Right cardiac atrium (tissue), 5 donors: ENCODE measurements around the gene VIPR2. TPM values are rescaled to one million over a fixed set of nuclear protein-coding genes. Genes with fewer than 3 reads are reported as not detected.
A peak's percentile ranks its signal among the peaks of the same experiment; 100 is the strongest.

Experiments used
- ATAC-seq, 2 donors: fragments of 200-7000 bp; cut with Tn5 transposase; one replicate each; pipeline versions ENCODE4 v1.8.0 to v1.9.1; 2020; ENCODE audit warnings: moderate library complexity in 2 of 2, mild to moderate bottlenecking in 1 of 2
- DNase-seq, 3 donors: peaks; one replicate each; pipeline ENCODE4 v3.0.0-alpha.2; 2020
- H3K27ac ChIP-seq: one replicate; pipeline ENCODE4 v1.5.1; 2013; ENCODE audit warnings: mild to moderate bottlenecking, low read length, control low read depth, moderate library complexity
- H3K27me3 ChIP-seq: one replicate; pipeline ENCODE4 v1.6.1; 2013; ENCODE audit not compliant: control insufficient read depth, insufficient read depth
- H3K4me1 ChIP-seq: one replicate; pipeline ENCODE4 v1.6.1; 2013; ENCODE audit warnings: low read length; ENCODE audit not compliant: control insufficient read depth, insufficient read depth
- H3K4me3 ChIP-seq: one replicate; pipeline ENCODE4 v1.5.1; 2013; ENCODE audit warnings: low read length, control low read depth
- H3K9me3 ChIP-seq: one replicate; pipeline ENCODE4 v1.6.1; 2013; ENCODE audit warnings: low read length; ENCODE audit not compliant: control insufficient read depth
- WGBS: extraction: QIAGEN DNeasy Blood & Tissue Kit; methylation state at CpG from one replicate; pipeline ENCODE4 v1.1.7; 2013; 5-methylcytosine and 5-hydroxymethylcytosine counted together
- intact Hi-C, 4 donors: fragments of 100-400 bp; cut with DNase I; formaldehyde crosslinking; loops; one replicate each; pipeline versions ENCODE4 v1.11.0 to v1.14.0; 2022 to 2023
- polyA plus RNA-seq: library from polyadenylated mRNA; stranded (reverse); fragments of 200-250 nt; gene quantifications from one replicate; pipeline ENCODE4 v1.2.3, GENCODE V29; 2013
- total RNA-seq, 4 donors: library from RNA; stranded (reverse); fragmentation: NEBNext Ultra II Directional; extraction: Animal tissue kit (Norgen Biotek cat#: 25700); gene quantifications; one replicate each; pipeline ENCODE4 v1.2.1, GENCODE V29; 2021
- donor health status: healthy with polysubstance abuse.
- donor health status: DM: no; HTN: yes; CAD: no.
- donor health status: DM: no; HTN: no; CAD: no.
- donor health status: DM: no; HTN: yes; CAD: no; lungs with severe emphysema.
- donor health status: DM: yes; HTN: yes; CAD: no.

VIPR2 gene
- total and polyA plus RNA-seq, 5 donors = 7.3 to 13.7 (median 9.5) TPM

DNA sequence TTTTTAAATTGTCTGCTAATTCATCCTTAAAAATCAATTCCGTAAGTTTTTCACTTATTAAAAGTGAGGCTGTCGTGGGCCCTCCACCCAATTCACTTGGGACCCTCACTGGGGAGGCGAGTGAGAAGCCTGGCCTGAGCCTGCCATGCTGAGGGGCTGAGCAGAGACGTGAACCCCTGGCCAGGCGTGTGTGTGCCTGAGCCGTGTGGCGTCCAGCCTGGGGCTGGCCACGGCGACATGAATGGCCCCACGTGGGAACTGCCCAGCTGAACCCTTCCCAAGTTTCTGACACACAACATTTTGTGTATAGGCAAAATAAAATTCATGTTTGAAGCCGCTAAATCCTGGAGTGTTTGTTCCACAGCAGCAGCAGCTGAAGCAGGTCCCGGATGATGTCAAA, 13.0 kb upstream of the VIPR2 start:
- intact Hi-C loops = no loop called here
- ATAC-seq (no peak), DNase-seq (no peak)
- no peaks in the 10 kb centered on the region for H3K9me3 ChIP-seq
- no peak overlapping the region for H3K4me3 ChIP-seq
- no peaks in the 10 kb centered on the region for H3K4me1 ChIP-seq
- H3K27me3 ChIP-seq = no peaks in the 10 kb centered on the region
- 85% methylated on average over 12 of the region's 12 CpGs for WGBS
- no peak overlapping the region for H3K27ac ChIP-seq

GRCh38 chr7:159156436-159157245, 12.0 kb upstream of the VIPR2 start:
- DNase-seq (no peak), ATAC-seq (no peak)
- Histone ChIP-seq H3K4me1 (no peaks in the 10 kb centered on the region), H3K4me3 (no peak overlapping the region), H3K27ac (no peak overlapping the region), H3K9me3 (no peaks in the 10 kb centered on the region), H3K27me3 (no peaks in the 10 kb centered on the region)
- intact Hi-C loops = no loop called here
- WGBS = 90% methylated on average over 23 of the region's 23 CpGs

DNA sequence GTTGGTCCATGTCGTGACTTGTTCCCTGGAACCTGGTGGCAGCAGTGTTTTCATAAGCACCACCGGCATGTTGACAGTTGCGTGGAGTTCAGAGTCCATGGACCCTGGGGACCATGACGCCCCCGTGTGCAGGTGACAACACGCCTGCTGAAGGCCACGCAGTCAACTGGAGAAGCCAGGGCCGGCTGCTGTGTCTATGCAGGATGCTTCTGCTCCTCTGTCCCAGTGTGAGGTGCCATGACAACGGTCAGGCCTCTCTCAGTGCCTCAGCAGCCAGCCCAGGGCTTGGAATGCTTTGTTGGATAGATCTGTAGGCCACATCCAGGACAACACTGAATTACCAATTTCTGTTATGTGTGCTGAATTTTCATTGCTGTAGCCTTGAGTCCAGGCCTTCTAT, 10.7 kb upstream of the VIPR2 start:
- no peak for DNase-seq
- 76% methylated on average over 9 of the region's 9 CpGs for WGBS
- intact Hi-C loops = no loop called here
- ATAC-seq = no peak
- Histone ChIP-seq H3K9me3 (no peaks in the 10 kb centered on the region), H3K4me1 (no peaks in the 10 kb centered on the region), H3K27ac (no peak overlapping the region), H3K27me3 (no peaks in the 10 kb centered on the region), H3K4me3 (no peak overlapping the region)

GRCh38 chr7:159154243-159154642, 9.6 kb upstream of the VIPR2 start:
- DNase-seq (no peak), ATAC-seq (peak in 1 of 2 donors; percentile 44)
- Histone ChIP-seq H3K27me3 (no peaks in the 10 kb centered on the region), H3K4me1 (no peaks in the 10 kb centered on the region), H3K27ac (no peak overlapping the region), H3K4me3 (no peak overlapping the region), H3K9me3 (no peaks in the 10 kb centered on the region)
- 88% methylated on average over 17 of the region's 17 CpGs for WGBS
- intact Hi-C loops = no loop called here

- WGBS = 84% methylated on average over 9 of the region's 9 CpGs
- DNase-seq (no peak), ATAC-seq (no peak)
- no peak overlapping the region for H3K27ac ChIP-seq
- H3K4me1 ChIP-seq = no peaks in the 10 kb centered on the region
- no peak overlapping the region for H3K4me3 ChIP-seq
- intact Hi-C loops = no loop called here
- no peaks in the 10 kb centered on the region for H3K9me3 ChIP-seq
- no peaks in the 10 kb centered on the region for H3K27me3 ChIP-seq
These were observed 8.8 kb upstream of the VIPR2 start for GRCh38 chr7:159153511-159153910.

DNA sequence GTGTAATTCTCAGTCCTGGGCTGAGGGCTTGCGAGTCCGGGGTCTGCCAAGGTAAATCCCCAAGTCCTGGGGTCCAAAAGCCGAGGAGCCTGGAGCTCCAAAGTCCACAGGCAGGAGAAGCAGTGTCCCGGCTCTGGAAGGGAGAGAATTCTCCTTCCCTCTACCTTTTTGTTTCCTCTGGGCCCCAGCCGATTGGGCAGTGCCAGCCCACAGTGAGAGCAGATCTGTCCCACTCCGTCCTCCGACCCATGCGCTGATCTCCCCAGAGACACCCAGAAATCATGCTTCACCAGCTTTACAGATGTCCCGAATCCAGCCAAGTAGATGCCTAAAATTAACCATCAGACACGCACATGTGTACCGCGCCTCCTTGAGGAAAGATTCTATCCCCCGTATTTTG, 8.1 kb upstream of the VIPR2 start:
- H3K27me3 ChIP-seq = no peaks in the 10 kb centered on the region
- H3K9me3 ChIP-seq = no peaks in the 10 kb centered on the region
- intact Hi-C loops = no loop called here
- no peaks in the 10 kb centered on the region for H3K4me1 ChIP-seq
- WGBS = 77% methylated on average over 13 of the region's 13 CpGs
- no peak overlapping the region for H3K4me3 ChIP-seq
- no peak for DNase-seq
- no peak overlapping the region for H3K27ac ChIP-seq
- no peak for ATAC-seq

DNA sequence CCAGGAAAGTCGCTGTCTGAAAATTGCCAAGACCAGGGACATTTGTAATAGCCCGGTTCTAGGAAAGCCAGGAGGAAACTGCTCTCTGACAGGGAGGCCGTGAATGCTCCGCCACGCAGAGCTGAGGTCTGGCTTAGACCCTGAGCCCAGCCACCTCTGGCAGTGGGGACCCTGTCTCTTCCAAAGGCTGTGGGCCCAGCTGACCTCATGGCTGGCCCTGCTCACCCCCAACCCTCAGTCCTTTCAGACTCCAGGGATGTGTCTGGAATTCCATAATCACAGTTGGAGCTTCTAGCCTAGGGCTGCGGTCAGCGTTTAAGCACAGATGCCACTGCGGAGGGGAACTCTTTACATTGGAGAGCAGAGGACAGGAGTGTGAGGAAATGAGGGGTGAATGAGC, 6.6 kb upstream of the VIPR2 start:
- intact Hi-C loops = no loop called here
- 83% methylated on average over 8 of the region's 8 CpGs for WGBS
- Histone ChIP-seq H3K4me1 (no peaks in the 10 kb centered on the region), H3K27me3 (no peaks in the 10 kb centered on the region), H3K27ac (no peak overlapping the region), H3K9me3 (no peaks in the 10 kb centered on the region), H3K4me3 (no peak overlapping the region)
- ATAC-seq = no peak
- DNase-seq = no peak

- 79% methylated on average over 8 of the region's 8 CpGs for WGBS
- Histone ChIP-seq H3K27ac (no peak overlapping the region), H3K4me3 (no peak overlapping the region), H3K27me3 (no peaks in the 10 kb centered on the region), H3K4me1 (no peaks in the 10 kb centered on the region), H3K9me3 (no peaks in the 10 kb centered on the region)
- DNase-seq (no peak), ATAC-seq (no peak)
- intact Hi-C loops = loop anchor here in 2 of 4 donors (5.0 to 10.0 kb wide), 2 partner anchors 115 to 117 kb away; no protein-coding TSS in a partner anchor
These were observed 4.8 kb upstream of the VIPR2 start for GRCh38 chr7:159149488-159149887.

GRCh38 chr7:159148430-159149395, 4.0 kb upstream of the VIPR2 start:
- WGBS = 92% methylated on average over 17 of the region's 17 CpGs
- intact Hi-C loops = loop anchor here in 2 of 4 donors (5.0 to 10.0 kb wide), 2 partner anchors 114 to 116 kb away; no protein-coding TSS in a partner anchor
- H3K4me1 ChIP-seq = no peaks in the 10 kb centered on the region
- H3K9me3 ChIP-seq = no peaks in the 10 kb centered on the region
- H3K27ac ChIP-seq = no peak overlapping the region
- no peak for ATAC-seq
- DNase-seq = no peak
- H3K27me3 ChIP-seq = no peaks in the 10 kb centered on the region
- H3K4me3 ChIP-seq = no peak overlapping the region

DNA sequence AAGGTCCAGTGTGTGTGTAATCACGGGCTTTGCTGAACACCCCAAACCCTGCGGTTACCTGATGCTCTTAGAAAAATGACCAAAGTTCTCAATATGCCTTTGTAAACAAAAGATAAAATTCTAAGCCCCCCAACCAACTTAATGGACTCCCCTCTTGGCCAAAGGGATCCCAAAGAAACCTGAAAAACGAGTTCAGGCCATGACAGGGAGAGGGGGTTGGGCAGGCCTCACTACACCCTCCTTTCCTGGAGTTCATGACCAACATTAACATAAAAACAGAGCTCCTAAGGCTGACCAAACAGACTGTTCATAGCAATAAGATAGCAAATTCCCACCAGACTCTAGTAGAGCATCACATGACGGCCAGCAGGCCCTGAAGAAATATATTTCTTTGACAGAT, 3.0 kb upstream of the VIPR2 start:
- ATAC-seq (no peak), DNase-seq (no peak)
- Histone ChIP-seq H3K9me3 (no peaks in the 10 kb centered on the region), H3K27ac (no peak overlapping the region), H3K4me1 (no peaks in the 10 kb centered on the region), H3K4me3 (no peak overlapping the region), H3K27me3 (no peaks in the 10 kb centered on the region)
- intact Hi-C loops = loop anchor here in 2 of 4 donors (5.0 to 10.0 kb wide), 2 partner anchors 113 to 115 kb away; no protein-coding TSS in a partner anchor
- 63% methylated on average over 4 of the region's 4 CpGs for WGBS

- DNase-seq = no peak
- H3K27ac ChIP-seq = no peak overlapping the region
- H3K4me1 ChIP-seq = no peaks in the 10 kb centered on the region
- no peaks in the 10 kb centered on the region for H3K27me3 ChIP-seq
- ATAC-seq = no peak
- H3K9me3 ChIP-seq = no peaks in the 10 kb centered on the region
- no peak overlapping the region for H3K4me3 ChIP-seq
- WGBS = 81% methylated on average over 13 of the region's 13 CpGs
- intact Hi-C loops = loop anchor here in 2 of 4 donors (5.0 to 10.0 kb wide), 2 partner anchors 112 to 115 kb away; no protein-coding TSS in a partner anchor
These were observed 2.6 kb upstream of the VIPR2 start for GRCh38 chr7:159147246-159147645.
